ENCODE data around the gene ANKRD10. TPM values are rescaled to one million over a fixed set of nuclear protein-coding genes. Genes with fewer than 3 reads are reported as not detected.
"Not testable (repeated sequence)": the region's sequence is repeated elsewhere in the genome, so short reads cannot be mapped to it uniquely, and the experiment has no call there.

ANKRD10 gene
- polyA plus RNA-seq, 4 donors: 40.3 to 147 (median 62.8) TPM

DNA sequence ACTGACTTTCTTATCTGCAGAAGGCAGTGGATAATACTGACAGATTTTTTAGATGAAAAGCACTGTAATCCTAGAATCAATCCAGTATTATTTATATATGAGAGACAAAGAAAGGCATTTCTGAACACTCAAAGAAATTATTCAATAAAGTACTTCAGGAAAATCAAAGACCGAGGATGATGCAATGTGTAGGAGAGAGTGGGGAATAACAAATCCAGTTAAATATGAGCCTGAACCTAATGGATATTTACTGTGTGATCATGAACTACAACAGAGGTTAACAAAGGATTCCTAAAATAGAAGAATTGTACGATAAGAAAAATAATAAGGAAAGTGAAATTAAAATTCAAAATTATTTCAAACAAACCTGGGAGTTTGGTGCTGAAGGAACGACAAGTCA is 69.3 kb downstream of the ANKRD10 start:
- no peak for FAIRE-seq
- DNase-seq: no peak
- Histone ChIP-seq H3K36me3 (ENCODE audit: control insufficient read depth in 3 of 3, insufficient read depth in 2 of 3, low read depth in 1 of 3, low read length in 3 of 3) (no peaks in the 10 kb centered on the region), H3K4me1 (ENCODE audit: control insufficient read depth in 3 of 3, insufficient read depth in 2 of 3, low read depth in 1 of 3, low read length in 2 of 3) (no peaks in the 10 kb centered on the region), H3K4me3 (ENCODE audit: low read depth in 1 of 3, low read length in 3 of 3) (no peak overlapping the region), H3K27ac (ENCODE audit: low read depth in 1 of 3, low read length in 2 of 3) (no peak overlapping the region), H3K9me3 (ENCODE audit: control insufficient read depth in 2 of 2, insufficient read depth in 1 of 2, low read depth in 1 of 2, low read length in 1 of 2) (peaks cover 0 to 4% of the 10 kb centered on the region in 2 donors), H3K27me3 (ENCODE audit: control insufficient read depth in 3 of 3, insufficient read depth in 3 of 3, low read length in 3 of 3) (peaks cover 0 to 9% (median 5%) of the 10 kb centered on the region in 3 donors)
- WGBS, 3 donors: 47 to 77% (median 60%) methylated on average over 3 of the region's 3 CpGs

DNA sequence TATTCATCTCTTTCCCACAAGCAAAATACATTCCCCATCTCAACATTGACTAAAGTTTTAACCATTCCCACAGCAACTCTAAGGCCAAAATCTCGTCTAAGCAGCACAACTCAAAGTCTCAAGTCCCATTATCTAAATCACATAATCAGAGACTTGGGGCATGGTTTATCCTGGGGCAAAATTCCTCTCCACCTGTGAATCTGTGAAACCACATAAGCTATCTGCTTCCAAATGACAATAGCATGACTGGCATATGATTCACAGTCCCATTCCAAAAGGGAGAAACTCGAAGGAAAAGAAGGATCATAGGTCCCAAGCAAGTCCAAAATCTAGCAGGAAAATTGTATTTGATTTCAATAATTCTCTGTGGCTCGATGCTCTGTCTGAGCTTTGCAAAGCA is 73.0 kb downstream of the ANKRD10 start:
- DNase-seq: no peak
- Histone ChIP-seq H3K36me3 (ENCODE audit: control insufficient read depth in 3 of 3, insufficient read depth in 2 of 3, low read depth in 1 of 3, low read length in 3 of 3) (no peaks in the 10 kb centered on the region), H3K27ac (ENCODE audit: low read depth in 1 of 3, low read length in 2 of 3) (no peak overlapping the region), H3K4me1 (ENCODE audit: control insufficient read depth in 3 of 3, insufficient read depth in 2 of 3, low read depth in 1 of 3, low read length in 2 of 3) (no peaks in the 10 kb centered on the region), H3K9me3 (ENCODE audit: control insufficient read depth in 2 of 2, insufficient read depth in 1 of 2, low read depth in 1 of 2, low read length in 1 of 2) (peaks cover 0 to 4% of the 10 kb centered on the region in 2 donors), H3K27me3 (ENCODE audit: control insufficient read depth in 3 of 3, insufficient read depth in 3 of 3, low read length in 3 of 3) (peaks cover 0 to 9% (median 5%) of the 10 kb centered on the region in 3 donors), H3K4me3 (ENCODE audit: low read depth in 1 of 3, low read length in 3 of 3) (no peak overlapping the region)
- 44 to 71% (median 50%) methylated on average over 3 of the region's 3 CpGs for WGBS, 3 donors
- no peak for FAIRE-seq

DNA sequence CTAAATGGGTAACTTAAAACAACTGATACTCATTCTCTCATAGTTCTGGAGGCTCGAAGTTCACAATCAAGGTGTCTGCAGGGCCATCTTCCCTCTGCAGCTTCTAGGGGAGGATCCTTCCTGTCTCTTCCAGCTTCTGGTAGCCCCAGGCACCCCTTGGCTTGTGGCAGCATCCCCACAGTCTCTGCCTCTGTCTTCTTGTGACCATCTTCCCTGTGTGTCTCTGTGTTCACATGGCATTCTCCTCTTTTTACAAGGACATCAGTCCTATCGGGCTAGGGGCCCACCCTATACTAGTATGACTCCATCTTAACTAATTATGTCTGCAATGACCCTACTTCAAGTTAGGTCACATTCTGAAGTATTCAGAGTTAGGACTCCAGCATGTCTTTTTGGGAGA is 73.5 kb downstream of the ANKRD10 start:
- 78 to 92% (median 81%) methylated on average over 2 of the region's 2 CpGs for WGBS, 3 donors
- DNase-seq: no peak
- Histone ChIP-seq H3K27me3 (ENCODE audit: control insufficient read depth in 3 of 3, insufficient read depth in 3 of 3, low read length in 3 of 3) (peaks cover 0 to 8% (median 4%) of the 10 kb centered on the region in 3 donors), H3K27ac (ENCODE audit: low read depth in 1 of 3, low read length in 2 of 3) (no peak overlapping the region), H3K4me3 (ENCODE audit: low read depth in 1 of 3, low read length in 3 of 3) (no peak overlapping the region), H3K36me3 (ENCODE audit: control insufficient read depth in 3 of 3, insufficient read depth in 2 of 3, low read depth in 1 of 3, low read length in 3 of 3) (no peaks in the 10 kb centered on the region), H3K9me3 (ENCODE audit: control insufficient read depth in 2 of 2, insufficient read depth in 1 of 2, low read depth in 1 of 2, low read length in 1 of 2) (peaks cover 0 to 4% of the 10 kb centered on the region in 2 donors), H3K4me1 (ENCODE audit: control insufficient read depth in 3 of 3, insufficient read depth in 2 of 3, low read depth in 1 of 3, low read length in 2 of 3) (no peaks in the 10 kb centered on the region)
- no peak for FAIRE-seq

DNA sequence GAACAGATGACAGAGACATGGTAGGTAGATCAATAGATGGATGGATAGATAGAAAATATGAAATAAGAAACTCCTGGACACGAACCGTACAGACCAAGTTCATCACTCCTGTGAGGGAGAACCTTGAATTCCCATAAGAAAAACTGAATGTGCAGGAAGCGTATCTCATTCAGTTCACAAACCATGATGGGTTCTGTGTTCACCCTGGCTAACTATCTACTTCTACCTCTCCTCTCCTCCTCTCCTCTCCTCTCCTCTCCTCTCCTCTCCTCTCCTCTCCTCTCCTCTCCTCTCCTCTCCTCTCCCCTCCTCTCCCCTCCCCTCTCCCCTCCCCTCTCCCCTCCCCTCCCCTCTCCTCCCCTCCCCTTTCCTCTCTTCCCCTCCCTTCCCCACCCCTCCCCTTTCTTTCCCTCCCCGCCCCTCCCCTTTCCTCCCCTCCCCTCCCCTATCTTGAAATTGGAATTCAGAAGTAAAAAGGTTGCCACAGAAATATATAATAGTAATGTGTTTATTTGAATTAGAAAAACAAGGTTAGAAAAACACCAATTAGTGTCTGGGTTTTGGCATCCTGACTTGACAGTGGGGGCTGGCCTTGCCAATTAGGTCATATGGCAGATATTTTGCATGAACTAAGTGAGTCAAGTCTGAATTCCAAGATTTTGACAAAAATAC is 75.9 kb downstream of the ANKRD10 start:
- H3K27ac ChIP-seq (ENCODE audit: low read depth in 1 of 3, low read length in 2 of 3): no peak overlapping the region
- FAIRE-seq (no peak), DNase-seq (no peak)
- peaks cover 0 to 4% of the 10 kb centered on the region in 2 donors for H3K9me3 ChIP-seq (ENCODE audit: control insufficient read depth in 2 of 2, insufficient read depth in 1 of 2, low read depth in 1 of 2, low read length in 1 of 2)
- 92 to 95% (median 93%) methylated on average over 3 of the region's 4 CpGs for WGBS, 3 donors
- H3K4me3 ChIP-seq (ENCODE audit: low read depth in 1 of 3, low read length in 3 of 3): no peak overlapping the region
- H3K36me3 ChIP-seq (ENCODE audit: control insufficient read depth in 3 of 3, insufficient read depth in 2 of 3, low read depth in 1 of 3, low read length in 3 of 3): no peaks in the 10 kb centered on the region
- H3K27me3 ChIP-seq (ENCODE audit: control insufficient read depth in 3 of 3, insufficient read depth in 3 of 3, low read length in 3 of 3): peaks cover 0 to 7% (median 0%) of the 10 kb centered on the region in 3 donors
- H3K4me1 ChIP-seq (ENCODE audit: control insufficient read depth in 3 of 3, insufficient read depth in 2 of 3, low read depth in 1 of 3, low read length in 2 of 3): no peaks in the 10 kb centered on the region

DNA sequence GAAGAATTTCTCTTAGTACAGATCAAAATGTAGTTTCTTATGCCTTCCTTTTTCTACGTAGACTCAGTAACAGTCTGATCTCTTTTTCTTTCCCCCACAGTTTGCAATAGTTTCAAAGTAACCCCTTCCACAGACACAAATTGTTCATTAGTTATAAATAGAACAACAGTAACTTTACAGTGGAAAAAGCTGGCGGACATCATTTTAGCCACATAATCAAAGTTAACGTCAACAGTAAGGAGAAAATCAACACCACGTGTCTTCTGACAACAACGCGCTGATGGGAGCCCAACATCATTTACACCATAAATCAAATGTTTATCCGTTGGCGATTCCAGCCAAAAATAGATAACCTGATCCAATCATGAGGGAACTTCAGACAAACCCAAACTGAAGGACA is 76.8 kb downstream of the ANKRD10 start:
- H3K36me3 ChIP-seq (ENCODE audit: control insufficient read depth in 3 of 3, insufficient read depth in 2 of 3, low read depth in 1 of 3, low read length in 3 of 3): no peaks in the 10 kb centered on the region
- H3K9me3 ChIP-seq (ENCODE audit: control insufficient read depth in 2 of 2, insufficient read depth in 1 of 2, low read depth in 1 of 2, low read length in 1 of 2): peaks cover 0 to 4% of the 10 kb centered on the region in 2 donors
- H3K27me3 ChIP-seq (ENCODE audit: control insufficient read depth in 3 of 3, insufficient read depth in 3 of 3, low read length in 3 of 3): peaks cover 0 to 7% (median 0%) of the 10 kb centered on the region in 3 donors
- no peak overlapping the region for H3K4me3 ChIP-seq (ENCODE audit: low read depth in 1 of 3, low read length in 3 of 3)
- FAIRE-seq (no peak), DNase-seq (no peak)
- WGBS, 3 donors: 70 to 78% (median 78%) methylated on average over 8 of the region's 8 CpGs
- H3K4me1 ChIP-seq (ENCODE audit: control insufficient read depth in 3 of 3, insufficient read depth in 2 of 3, low read depth in 1 of 3, low read length in 2 of 3): no peaks in the 10 kb centered on the region
- no peak overlapping the region for H3K27ac ChIP-seq (ENCODE audit: low read depth in 1 of 3, low read length in 2 of 3)

DNA sequence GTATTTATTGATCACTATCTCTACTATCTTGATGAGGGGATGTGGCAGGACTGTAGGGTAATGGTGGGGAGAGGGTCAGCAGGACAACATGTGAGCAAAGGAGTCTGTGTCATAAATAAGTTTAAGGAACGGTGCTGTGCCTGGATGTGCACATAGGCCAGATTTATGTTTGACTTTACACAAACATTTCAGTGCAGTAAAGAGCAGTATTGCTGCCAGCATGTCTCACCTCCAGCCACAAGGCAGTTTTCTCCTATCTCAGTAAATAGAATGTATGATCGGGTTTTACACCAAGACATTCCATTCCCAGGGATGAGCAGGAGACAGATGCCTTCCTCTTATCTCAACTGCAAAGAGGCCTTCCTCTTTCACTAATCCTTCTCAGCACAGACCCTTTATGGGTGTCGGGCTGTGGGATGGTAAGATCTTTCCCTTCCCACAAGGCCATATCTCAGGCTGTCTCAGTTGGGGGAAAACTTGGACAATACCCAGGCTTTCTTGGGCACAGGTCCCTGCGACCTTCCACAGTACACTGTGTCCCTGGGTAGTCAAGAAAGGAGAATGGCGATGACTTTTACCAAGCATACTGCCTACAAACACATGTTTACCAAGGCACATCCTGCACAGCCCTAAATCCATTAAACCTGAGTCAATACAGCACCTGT is 77.3 kb downstream of the ANKRD10 start:
- DNase-seq; H3K27me3 ChIP-seq (ENCODE audit: control insufficient read depth in 3 of 3, insufficient read depth in 3 of 3, low read length in 3 of 3); H3K4me1 ChIP-seq (ENCODE audit: control insufficient read depth in 3 of 3, insufficient read depth in 2 of 3, low read depth in 1 of 3, low read length in 2 of 3); H3K36me3 ChIP-seq (ENCODE audit: control insufficient read depth in 3 of 3, insufficient read depth in 2 of 3, low read depth in 1 of 3, low read length in 3 of 3); H3K4me3 ChIP-seq (ENCODE audit: low read depth in 1 of 3, low read length in 3 of 3); FAIRE-seq; H3K9me3 ChIP-seq (ENCODE audit: control insufficient read depth in 2 of 2, insufficient read depth in 1 of 2, low read depth in 1 of 2, low read length in 1 of 2); H3K27ac ChIP-seq (ENCODE audit: low read depth in 1 of 3, low read length in 2 of 3): not testable (repeated sequence)
- 61 to 72% (median 71%) methylated on average over 5 of the region's 5 CpGs for WGBS, 3 donors

DNA sequence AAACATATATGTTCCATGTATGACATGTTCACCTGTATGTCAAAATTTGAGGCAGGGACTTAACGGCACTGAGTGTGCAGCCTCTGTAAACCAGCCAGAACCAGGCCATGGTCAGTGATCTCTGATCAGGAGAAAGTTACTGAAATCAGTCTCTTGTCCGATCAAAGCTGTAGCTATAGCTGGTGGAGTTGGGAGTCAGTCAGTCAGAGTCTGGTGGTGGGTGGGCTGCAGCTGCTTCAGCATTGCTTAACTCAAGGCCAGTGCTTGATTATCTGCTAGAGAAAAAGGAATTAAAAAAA is 78.3 kb downstream of the ANKRD10 start:
- no peaks in the 10 kb centered on the region for H3K36me3 ChIP-seq (ENCODE audit: control insufficient read depth in 3 of 3, insufficient read depth in 2 of 3, low read depth in 1 of 3, low read length in 3 of 3)
- H3K27me3 ChIP-seq (ENCODE audit: control insufficient read depth in 3 of 3, insufficient read depth in 3 of 3, low read length in 3 of 3): peaks cover 0 to 7% (median 0%) of the 10 kb centered on the region in 3 donors
- DNase-seq (no peak), FAIRE-seq (no peak)
- H3K9me3 ChIP-seq (ENCODE audit: control insufficient read depth in 2 of 2, insufficient read depth in 1 of 2, low read depth in 1 of 2, low read length in 1 of 2): no peaks in the 10 kb centered on the region
- H3K4me3 ChIP-seq (ENCODE audit: low read depth in 1 of 3, low read length in 3 of 3): no peak overlapping the region
- no peak overlapping the region for H3K27ac ChIP-seq (ENCODE audit: low read depth in 1 of 3, low read length in 2 of 3)
- H3K4me1 ChIP-seq (ENCODE audit: control insufficient read depth in 3 of 3, insufficient read depth in 2 of 3, low read depth in 1 of 3, low read length in 2 of 3): no peaks in the 10 kb centered on the region
- WGBS, 3 donors: 65 to 86% (median 69%) methylated on average over 2 of the region's 2 CpGs

DNA sequence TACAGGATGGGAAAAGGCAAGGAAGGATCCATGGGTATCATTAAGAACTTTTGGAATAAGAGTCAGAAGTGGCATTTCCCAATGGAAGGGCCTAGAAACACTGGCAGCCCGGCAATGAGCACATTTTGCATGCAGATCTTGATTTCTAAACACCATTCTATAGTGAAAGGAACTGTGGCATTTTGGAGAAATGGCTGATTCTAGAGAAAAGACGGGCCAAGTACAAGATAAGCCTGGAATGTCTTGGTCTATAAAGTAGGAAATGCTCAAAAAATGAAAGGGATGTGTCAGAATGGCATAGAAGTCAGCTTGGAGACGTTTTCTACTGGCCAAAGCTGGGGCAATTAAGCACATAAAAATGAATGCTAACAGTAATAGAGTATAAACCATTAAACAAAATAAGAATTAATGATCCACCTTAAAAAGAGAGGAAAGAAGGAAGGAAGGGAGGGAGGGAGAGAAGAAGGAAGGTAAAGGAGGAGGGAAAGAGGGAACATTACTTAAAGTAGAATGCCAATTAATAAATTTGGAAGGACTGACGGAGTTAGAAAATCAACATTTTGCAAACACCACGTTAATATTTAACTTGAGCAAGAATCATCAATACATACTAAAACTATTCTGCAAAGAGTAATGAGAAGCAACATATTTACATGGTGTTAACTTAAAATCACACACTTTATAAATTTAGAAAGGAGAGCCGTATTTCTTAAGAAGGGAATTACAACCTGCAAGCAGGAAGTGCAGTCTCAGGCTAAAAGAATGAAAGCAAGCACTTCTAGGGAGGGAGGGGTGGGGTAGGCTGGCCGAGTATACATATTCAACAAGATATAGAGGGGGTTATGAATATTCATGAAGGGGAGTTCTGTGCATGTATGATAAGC is 78.9 kb downstream of the ANKRD10 start:
- Histone ChIP-seq H3K4me3 (ENCODE audit: low read depth in 1 of 3, low read length in 3 of 3) (no peak overlapping the region), H3K27me3 (ENCODE audit: control insufficient read depth in 3 of 3, insufficient read depth in 3 of 3, low read length in 3 of 3) (peaks cover 0 to 5% (median 0%) of the 10 kb centered on the region in 3 donors), H3K9me3 (ENCODE audit: control insufficient read depth in 2 of 2, insufficient read depth in 1 of 2, low read depth in 1 of 2, low read length in 1 of 2) (no peaks in the 10 kb centered on the region), H3K36me3 (ENCODE audit: control insufficient read depth in 3 of 3, insufficient read depth in 2 of 3, low read depth in 1 of 3, low read length in 3 of 3) (no peaks in the 10 kb centered on the region), H3K27ac (ENCODE audit: low read depth in 1 of 3, low read length in 2 of 3) (no peak overlapping the region), H3K4me1 (ENCODE audit: control insufficient read depth in 3 of 3, insufficient read depth in 2 of 3, low read depth in 1 of 3, low read length in 2 of 3) (no peaks in the 10 kb centered on the region)
- DNase-seq (no peak), FAIRE-seq (no peak)
- WGBS, 3 donors: 33 to 57% (median 38%) methylated on average over 7 of the region's 7 CpGs
